NCI-H128 (cell line): ENCODE results near the gene TSGA10IP.

Experiments
- DNase-seq: peaks from one replicate; lab custom pipeline; 2025; ENCODE audit not compliant: unreplicated experiment; lab: John Stamatoyannopoulos, UW

The TSGA10IP gene

GRCh38 chr11:65917434-65918210 is 27.7 kb upstream of the TSGA10IP start:
- no peak for DNase-seq

DNA sequence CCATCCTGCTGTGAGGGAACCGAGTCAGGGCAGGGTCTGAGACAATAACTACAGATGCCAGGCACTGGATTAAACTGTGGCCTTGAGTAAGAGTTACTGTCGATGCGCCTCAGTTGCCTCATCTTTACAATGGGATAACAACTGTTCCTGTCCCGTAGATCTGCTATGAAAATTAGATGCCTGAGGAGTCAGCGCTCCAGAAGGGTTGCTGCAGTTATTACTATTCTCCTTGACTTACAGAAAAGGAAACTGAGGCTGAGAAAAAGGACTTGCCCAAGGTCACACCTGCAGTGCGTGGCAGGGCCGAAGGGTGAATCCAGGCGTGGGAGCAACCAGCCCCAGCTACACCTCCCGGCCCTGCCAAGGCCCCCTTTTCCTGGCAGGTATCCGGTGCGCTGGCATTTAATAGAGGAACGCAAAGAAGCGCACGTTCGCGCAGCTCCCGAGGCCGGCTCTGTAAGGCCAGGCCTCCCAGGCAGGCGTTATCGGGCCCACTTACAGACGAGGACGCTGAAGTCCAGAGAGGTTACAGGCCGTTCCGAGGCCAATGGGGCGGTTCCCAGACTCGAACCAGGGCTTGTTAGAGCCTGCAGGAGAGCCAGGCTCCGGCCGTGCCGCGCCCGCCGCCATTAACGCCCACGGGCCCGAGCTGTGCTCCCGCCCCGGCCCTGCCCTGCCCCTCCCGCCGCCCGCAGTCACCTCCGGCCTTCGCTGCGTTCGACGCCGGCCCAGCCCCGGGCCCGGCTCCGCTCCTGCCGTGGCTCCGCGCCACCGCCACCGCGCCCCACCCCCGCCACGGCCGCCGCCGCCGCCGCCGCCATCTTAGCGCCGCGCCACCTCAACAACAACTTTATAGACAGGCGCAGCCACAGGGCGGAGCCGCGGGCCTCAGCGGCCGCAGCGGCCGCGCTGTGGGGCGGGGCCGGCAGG is 26.8 kb upstream of the TSGA10IP start, which contains the start of gene C11orf68:
TSS of gene C11orf68 (minus strand) at position 852 of the 930 bp plus-strand sequence. CDS start at position 821, 31 bp downstream.
- no peak for DNase-seq

DNA sequence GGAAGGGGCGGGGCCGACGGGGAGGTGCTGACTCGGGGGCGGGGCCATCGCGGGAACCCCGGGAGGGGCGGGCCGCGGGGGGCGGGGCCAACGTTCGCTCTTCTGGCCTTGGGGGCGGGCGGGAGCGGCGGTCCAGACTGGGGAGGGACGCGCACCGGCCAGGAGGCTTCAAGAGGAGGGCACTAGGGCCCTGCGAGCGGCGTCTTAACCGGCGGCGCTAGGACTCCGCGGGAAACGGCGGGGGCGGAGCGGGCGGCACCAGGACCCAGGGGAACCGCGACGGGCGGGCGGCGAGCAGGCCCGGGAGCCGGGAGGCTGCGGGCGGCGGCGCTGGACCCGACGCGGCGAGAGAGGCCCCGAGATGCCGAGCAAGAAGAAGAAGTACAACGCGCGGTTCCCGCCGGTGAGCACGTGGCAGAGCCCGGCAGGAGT is 26.1 kb upstream of the TSGA10IP start, which contains the start of gene DRAP1:
TSS of gene DRAP1 (plus strand) at position 286 of the 432 bp plus-strand sequence. CDS start at position 362, 76 bp downstream.
- DNase-seq: peak; percentile 90

DNA sequence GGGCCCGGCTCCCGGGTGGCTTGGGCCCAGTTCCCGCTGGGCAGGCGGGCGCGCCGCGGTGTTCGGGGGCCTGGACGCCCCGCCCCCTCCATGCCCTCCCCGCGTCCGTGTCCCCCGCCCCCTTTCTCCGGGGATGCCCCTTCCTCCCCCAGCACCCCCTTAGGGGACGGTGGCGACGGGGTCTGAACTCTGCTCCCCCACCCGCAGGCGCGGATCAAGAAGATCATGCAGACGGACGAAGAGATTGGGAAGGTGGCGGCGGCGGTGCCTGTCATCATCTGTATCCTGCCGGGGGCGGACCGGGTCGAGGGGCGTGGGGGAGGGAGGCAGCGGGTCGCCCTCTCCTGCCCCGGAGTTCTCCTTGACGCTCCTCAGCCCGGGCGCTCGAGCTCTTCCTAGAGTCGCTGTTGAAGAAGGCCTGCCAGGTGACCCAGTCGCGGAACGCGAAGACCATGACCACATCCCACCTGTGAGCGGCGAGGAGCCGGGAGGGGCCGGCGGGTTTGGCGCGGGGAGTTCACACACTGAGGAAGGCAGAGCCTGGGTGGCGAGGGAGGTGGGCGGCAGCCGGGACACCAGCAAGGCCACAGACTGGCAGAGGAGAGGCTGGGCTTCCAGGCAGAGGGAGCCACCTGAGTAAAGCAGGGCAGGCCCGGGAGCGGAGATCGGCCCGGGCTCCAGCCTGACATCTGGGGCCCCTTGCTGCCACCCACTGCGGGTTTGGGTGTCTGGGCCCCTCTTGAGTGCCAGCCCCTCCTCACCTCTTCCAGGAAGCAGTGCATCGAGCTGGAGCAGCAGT is 25.5 kb upstream of the TSGA10IP start:
- DNase-seq: no peak

DNA sequence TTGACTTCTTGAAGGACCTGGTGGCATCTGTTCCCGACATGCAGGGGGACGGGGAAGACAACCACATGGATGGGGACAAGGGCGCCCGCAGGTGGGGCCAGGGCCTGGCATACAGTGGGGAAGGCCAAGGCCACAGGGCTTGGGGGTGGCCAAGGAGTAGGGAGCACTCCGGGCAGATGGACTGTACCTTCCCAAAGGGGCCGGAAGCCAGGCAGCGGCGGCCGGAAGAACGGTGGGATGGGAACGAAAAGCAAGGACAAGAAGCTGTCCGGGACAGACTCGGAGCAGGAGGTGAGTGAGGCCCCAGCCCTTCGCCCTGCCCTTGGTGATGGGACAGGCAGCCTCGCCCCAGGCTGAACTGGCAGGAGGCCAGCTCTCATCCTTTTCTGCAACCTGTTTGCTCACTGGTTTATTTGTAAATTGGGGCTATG is 24.9 kb upstream of the TSGA10IP start:
- DNase-seq: no peak

- no peak for DNase-seq
Measured at GRCh38 chr11:65921033-65921555, 24.2 kb upstream of the TSGA10IP start.

- no peak for DNase-seq
Measured at GRCh38 chr11:65921876-65922275, 23.4 kb upstream of the TSGA10IP start.

GRCh38 chr11:65922565-65922964 is 22.7 kb upstream of the TSGA10IP start:
- DNase-seq: no peak

DNA sequence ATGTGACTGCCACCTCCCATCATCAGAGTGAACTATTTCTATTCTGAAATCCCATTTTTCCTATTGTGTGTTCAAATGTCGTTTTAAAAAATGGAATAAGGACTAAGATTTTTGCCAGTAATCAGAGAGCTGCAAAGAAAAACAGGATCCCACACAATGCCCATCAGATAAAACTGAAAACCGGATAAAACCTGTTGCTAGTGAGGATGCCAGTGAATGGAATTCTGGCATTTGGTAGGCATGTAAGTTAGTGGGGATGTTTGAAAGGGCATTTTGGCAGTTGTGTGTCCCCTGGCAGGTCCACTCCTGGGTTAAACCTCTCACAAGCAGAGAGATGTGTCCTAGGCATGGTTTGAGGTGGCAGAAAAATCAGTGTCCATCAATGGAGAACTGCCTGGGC is 19.9 kb upstream of the TSGA10IP start:
- no peak for DNase-seq

DNA sequence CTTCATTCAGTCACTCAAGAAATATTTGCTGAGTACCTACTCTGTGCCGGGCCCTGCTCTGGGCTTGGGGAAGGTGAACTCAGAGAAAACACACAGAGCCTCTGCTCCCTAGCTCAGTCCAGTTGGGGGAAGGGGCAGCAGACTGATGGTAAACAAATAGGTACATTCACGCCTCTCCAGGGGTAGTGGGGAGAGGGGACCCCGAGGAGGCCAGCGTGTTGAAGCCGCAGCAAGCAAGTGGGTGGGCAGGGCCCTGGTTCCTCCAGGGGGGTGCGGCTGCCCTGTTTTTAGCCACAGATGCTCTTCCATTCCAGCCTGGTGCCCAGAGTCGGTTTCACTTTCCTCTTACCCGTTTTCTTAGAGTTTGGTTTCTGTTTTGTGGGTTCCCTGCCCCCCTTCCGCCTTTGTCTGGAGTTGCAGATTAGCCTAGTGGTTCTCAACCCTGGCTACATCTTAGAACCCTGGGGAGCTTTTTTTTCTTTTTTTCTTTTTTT is 17.3 kb upstream of the TSGA10IP start:
- DNase-seq: no peak

- no peak for DNase-seq
Measured at GRCh38 chr11:65928667-65929066, 16.6 kb upstream of the TSGA10IP start.

GRCh38 chr11:65931773-65932557 is 13.3 kb upstream of the TSGA10IP start:
- no peak for DNase-seq

GRCh38 chr11:65932558-65932919 is 12.7 kb upstream of the TSGA10IP start:
- DNase-seq: no peak

DNA sequence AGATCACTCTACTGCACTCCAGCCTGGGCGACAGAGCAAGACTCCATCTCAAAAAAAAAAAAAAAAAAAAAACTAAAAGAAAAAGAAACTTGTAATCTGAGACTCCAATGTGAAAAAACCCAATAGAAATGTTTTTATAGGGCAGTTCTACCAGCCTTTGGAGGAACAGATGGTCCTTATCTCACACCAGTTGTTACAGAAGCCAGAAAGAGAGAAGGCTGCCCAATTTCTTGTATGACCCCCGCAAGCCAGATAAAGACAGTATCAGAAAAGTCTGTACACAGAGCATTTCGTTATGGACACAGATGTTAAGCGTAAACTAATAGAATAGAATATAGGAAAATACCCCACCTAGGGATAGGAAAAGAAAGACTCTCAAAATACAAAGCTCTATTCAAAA is 11.3 kb upstream of the TSGA10IP start:
- no peak for DNase-seq

DNA sequence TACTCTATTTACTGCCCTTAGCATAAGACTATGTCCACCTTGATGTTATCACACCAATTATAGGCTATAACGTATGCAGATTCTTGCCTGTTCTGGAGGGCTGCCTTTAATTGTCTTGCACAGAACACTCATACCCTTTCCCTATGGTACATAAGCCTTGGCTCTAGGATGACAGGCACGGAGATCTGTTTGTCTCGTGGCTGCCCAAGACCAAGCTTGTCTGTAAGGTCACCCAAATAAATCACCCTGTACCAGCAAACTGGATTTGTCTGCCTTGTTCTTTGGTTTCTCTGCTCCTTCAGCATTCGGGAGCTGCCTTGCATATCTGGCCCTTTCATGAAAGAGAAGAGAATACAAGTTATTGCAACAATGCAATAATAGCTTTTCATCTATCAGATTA is 7.5 kb upstream of the TSGA10IP start:
- no peak for DNase-seq

GRCh38 chr11:65941720-65942310 is 3.5 kb upstream of the TSGA10IP start:
- no peak for DNase-seq

- no peak for DNase-seq
Measured at GRCh38 chr11:65942531-65942930, 2.7 kb upstream of the TSGA10IP start.

- no peak for DNase-seq
Measured at GRCh38 chr11:65944191-65944590, 1.1 kb upstream of the TSGA10IP start.

- DNase-seq: no peak
Measured at GRCh38 chr11:65944767-65945166, 513 bp upstream of the TSGA10IP start.
